ENCODE results near the gene SRPK3.

Gene SRPK3

DNA sequence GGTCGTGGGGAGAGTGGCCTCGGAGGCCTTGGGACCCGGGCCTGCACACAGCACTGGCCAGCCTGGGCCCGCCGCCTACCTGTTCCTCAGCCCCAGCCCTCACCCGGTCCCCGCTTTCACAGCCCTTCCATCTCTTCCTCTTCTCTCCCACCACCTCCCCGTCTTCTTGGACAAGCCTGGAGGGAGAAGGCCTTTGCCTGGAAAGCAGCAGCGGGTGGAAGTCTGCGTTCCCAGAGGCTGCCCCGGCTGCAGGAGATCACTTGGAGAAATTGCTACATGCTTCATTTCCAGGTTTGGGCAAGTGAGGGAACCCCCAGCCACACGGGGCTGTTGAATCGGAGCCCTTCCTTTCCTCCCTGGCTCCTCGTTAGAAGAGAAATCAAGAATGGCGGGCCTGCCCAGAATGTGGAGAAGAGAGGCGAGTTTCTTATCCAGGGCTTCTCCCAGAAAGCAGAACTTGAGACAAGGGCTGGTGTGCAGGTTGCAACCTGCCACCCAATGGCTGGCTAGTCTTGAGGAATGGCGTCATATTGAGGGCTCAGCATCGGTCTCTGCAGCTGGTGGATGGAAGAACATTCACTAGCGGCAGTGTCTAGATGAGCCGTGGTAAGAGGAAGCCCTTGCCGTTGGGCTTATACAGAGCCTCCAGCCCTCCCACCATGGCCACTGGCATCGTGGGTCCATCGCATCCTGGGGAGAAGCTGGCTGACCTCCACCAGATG is 50.7 kb downstream of the SRPK3 start:
- DNase-seq (ENCODE audit: low read depth) = no peak

DNA sequence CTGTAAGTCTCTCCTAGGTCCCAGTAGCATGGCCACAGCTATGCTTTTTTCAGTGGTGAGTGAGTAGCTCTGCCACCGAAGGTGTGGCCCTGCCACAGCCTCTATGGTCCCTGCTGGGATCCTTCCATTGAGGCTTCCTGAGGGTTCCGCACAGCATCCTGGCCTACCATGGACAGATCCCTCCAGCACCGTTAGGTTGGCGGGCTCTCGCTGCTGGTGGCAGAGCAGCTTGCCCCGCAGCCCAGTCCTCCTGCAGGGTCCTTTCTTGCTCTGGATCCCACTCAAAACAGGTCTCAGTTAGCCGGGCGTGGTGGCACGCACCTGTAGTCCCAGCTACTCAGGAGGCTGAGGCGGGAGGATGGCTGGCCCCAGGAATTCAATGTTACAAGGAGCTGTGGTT is 51.9 kb downstream of the SRPK3 start:
- DNase-seq (ENCODE audit: low read depth) = no peak
